D721Med (cell line): ENCODE results near the gene ZPBP.

ENCODE experiments used
- DNase-seq: peaks from one replicate; pipeline ENCODE4 v3.0.0; 2011; ENCODE audit warnings: low spot score; ENCODE audit not compliant: insufficient read length
- FAIRE-seq: peaks from 2 replicates; lab custom pipeline; 2011; peaks lifted over from hg19 to GRCh38; lab: Jason Lieb, UNC
- CTCF ChIP-seq: IDR thresholded peaks from 2 replicates; pipeline ENCODE4 v1.5.1; 2012; ENCODE audit warnings: mild to moderate bottlenecking, control low read depth; ENCODE audit not compliant: insufficient read depth; ENCODE audit errors: missing control alignments

The ZPBP gene

GRCh38 chr7:50125766-50126165, 32.7 kb upstream of the ZPBP start:
- FAIRE-seq, result no peak
- TF ChIP-seq CTCF, result no peak
- no peak for DNase-seq

GRCh38 chr7:50121286-50121685, 28.2 kb upstream of the ZPBP start:
- no peak for FAIRE-seq
- TF ChIP-seq CTCF, result no peak
- DNase-seq, result no peak

- FAIRE-seq, result no peak
- peak; percentile 8 for TF ChIP-seq CTCF
These were observed 27.0 kb upstream of the ZPBP start for GRCh38 chr7:50119815-50120637.

GRCh38 chr7:50112250-50112649, 19.2 kb upstream of the ZPBP start:
- TF ChIP-seq CTCF, result no peak
- no peak for FAIRE-seq
- no peak for DNase-seq

More at GRCh38 chr7:50119815-50120637, 27.0 kb upstream of the ZPBP start:
- no peak for DNase-seq

GRCh38 chr7:50101873-50102272, 8.8 kb upstream of the ZPBP start:
- no peak for FAIRE-seq
- no peak for TF ChIP-seq CTCF
- DNase-seq, result no peak

GRCh38 chr7:50095634-50096033, 2.6 kb upstream of the ZPBP start:
- FAIRE-seq, result no peak
- TF ChIP-seq CTCF, result no peak

GRCh38 chr7:50088463-50089129, 4.5 kb downstream of the ZPBP start:
- FAIRE-seq (no peak), DNase-seq (no peak)
- no peak for TF ChIP-seq CTCF

More at GRCh38 chr7:50095634-50096033, 2.6 kb upstream of the ZPBP start:
- no peak for DNase-seq
